COLO829 (cell line): ENCODE results near the gene TAS2R9.
A peak's percentile ranks its signal among the peaks of the same experiment; 100 is the strongest.
"Not testable (repeated sequence)": the region's sequence is repeated elsewhere in the genome, so short reads cannot be mapped to it uniquely, and the experiment has no call there.

Source experiments
- DNase-seq: peaks from one replicate; pipeline ENCODE4 v3.0.0; 2012; ENCODE audit warnings: low spot score

TAS2R9 gene

GRCh38 chr12:10810068-10810467 is at the start of gene TAS2R9:
TSS of gene TAS2R9 (minus strand) at chr12:10810168. CDS start at chr12:10810075, 93 bp downstream.
- no peak for DNase-seq

- DNase-seq: no peak
Measured at GRCh38 chr12:10855807-10856206, 45.8 kb upstream of the TAS2R9 start.

- no peak for DNase-seq
Measured at GRCh38 chr12:10853776-10854175, 43.8 kb upstream of the TAS2R9 start.

GRCh38 chr12:10851243-10851858 is 41.4 kb upstream of the TAS2R9 start:
- no peak for DNase-seq

- DNase-seq: peak; percentile 12
Measured at GRCh38 chr12:10849425-10849878, 39.5 kb upstream of the TAS2R9 start, which contains the start of gene PRR4. TSS of gene PRR4 (minus strand) at chr12:10849475. CDS start at chr12:10849437, 38 bp downstream.

GRCh38 chr12:10847744-10848143 is 37.8 kb upstream of the TAS2R9 start:
- no peak for DNase-seq

- DNase-seq: no peak
Measured at GRCh38 chr12:10842862-10843261, 32.9 kb upstream of the TAS2R9 start.

GRCh38 chr12:10838461-10838860 is 28.5 kb upstream of the TAS2R9 start:
- DNase-seq: no peak

GRCh38 chr12:10829994-10830393 is 20.0 kb upstream of the TAS2R9 start:
- no peak for DNase-seq

- DNase-seq: no peak
Measured at GRCh38 chr12:10826258-10826657, 16.3 kb upstream of the TAS2R9 start, which contains the start of gene TAS2R10. TSS of gene TAS2R10 (minus strand) at chr12:10826358. CDS start at chr12:10826269, 89 bp downstream.

GRCh38 chr12:10824957-10825356 is 15.0 kb upstream of the TAS2R9 start:
- no peak for DNase-seq

GRCh38 chr12:10811883-10812536 is 2.0 kb upstream of the TAS2R9 start:
- DNase-seq: no peak

- no peak for DNase-seq
Measured at GRCh38 chr12:10807186-10807585, 2.8 kb downstream of the TAS2R9 start, which contains the start of gene TAS2R8. TSS of gene TAS2R8 (minus strand) at chr12:10807286. CDS start at chr12:10806980, 306 bp downstream.

- DNase-seq: no peak
Measured at GRCh38 chr12:10802587-10802986, 7.4 kb downstream of the TAS2R9 start, which contains the start of gene TAS2R7. TSS of gene TAS2R7 (minus strand) at chr12:10802627. CDS start at chr12:10802570, 57 bp downstream.

GRCh38 chr12:10801741-10802140 is 8.2 kb downstream of the TAS2R9 start:
- DNase-seq: no peak

- peak; percentile 7 for DNase-seq
Measured at GRCh38 chr12:10794222-10794621, 15.7 kb downstream of the TAS2R9 start.

GRCh38 chr12:10791769-10792168 is 18.2 kb downstream of the TAS2R9 start:
- not testable (repeated sequence) for DNase-seq

- no peak for DNase-seq
Measured at GRCh38 chr12:10783252-10783651, 26.7 kb downstream of the TAS2R9 start.

GRCh38 chr12:10779103-10779502 is 30.9 kb downstream of the TAS2R9 start:
- DNase-seq: no peak

- peak; percentile 48 for DNase-seq
Measured at GRCh38 chr12:10771132-10771733, 38.7 kb downstream of the TAS2R9 start.

- DNase-seq: no peak
Measured at GRCh38 chr12:10759657-10760056, 50.3 kb downstream of the TAS2R9 start.
